ENCODE measurements around the gene ALDH3B1. TPM values are rescaled to one million over a fixed set of nuclear protein-coding genes. Genes with fewer than 3 reads are reported as not detected.

Gene ALDH3B1
- total and polyA plus RNA-seq, 9 of the 15 experiments (the other 6 are each of a cell fraction or from before 2014, with no cell fraction given), result 0.01 to 0.35 (median 0.07) TPM; not detected in 2

GRCh38 chr11:68030318-68031143, 20.4 kb downstream of the ALDH3B1 start, which contains the start of gene NDUFS8 (continued):
- TF ChIP-seq ETV5 (CRISPR knock-in tag; IDR thresholded peaks at IDR 0.05; ENCODE audit: low read depth), result peak; percentile 37; the same call in 1 of the 2 replicates
- no peak for TF ChIP-seq HDGF (IDR thresholded peaks at IDR 0.05)
- TF ChIP-seq TOE1 (IDR thresholded peaks at IDR 0.05; ENCODE audit: borderline replicate concordance), result no peak; the same call in 1 of the 2 replicates
- no peak for TF ChIP-seq TOE1 (CRISPR knock-in tag; IDR thresholded peaks at IDR 0.05; ENCODE audit: borderline replicate concordance, low read depth)
- TF ChIP-seq PHF8 (IDR thresholded peaks at IDR 0.05; ENCODE audit: borderline replicate concordance, low read length), result peak; percentile 99
- peak; percentile 78 for TF ChIP-seq CHD2 (IDR thresholded peaks at IDR 0.05; ENCODE audit: low read depth, low read length)
- TF ChIP-seq MCM5 (IDR thresholded peaks at IDR 0.05; ENCODE audit: low read depth), result no peak
- no peak; the same call in 1 of the 2 replicates for TF ChIP-seq ZNF431 (CRISPR knock-in tag; IDR thresholded peaks at IDR 0.05)
- peak; percentile 92 for TF ChIP-seq ASH1L (IDR thresholded peaks at IDR 0.05; ENCODE audit: borderline replicate concordance, low read depth, partially characterized antibody)
- no peak for TF ChIP-seq IFI16 (CRISPR knock-in tag; IDR thresholded peaks at IDR 0.05)
- TF ChIP-seq HDAC2 (IDR thresholded peaks at IDR 0.05), result no peak
- TF ChIP-seq ZNF133 (CRISPR knock-in tag; IDR thresholded peaks at IDR 0.05), result no peak
- peak; percentile 75; the same call in 1 of the 2 replicates for TF ChIP-seq SPI1 (IDR thresholded peaks at IDR 0.05; ENCODE audit: borderline replicate concordance, low read depth, low read length)
- peak; percentile 72 for TF ChIP-seq GTF2E2 (tag; IDR thresholded peaks at IDR 0.05)
- no peak for TF ChIP-seq CREBBP (IDR thresholded peaks at IDR 0.05; ENCODE audit: low read depth, low read length)
- TF ChIP-seq SIX5 (IDR thresholded peaks at IDR 0.05; ENCODE audit: borderline replicate concordance in 1 of 2, insufficient read depth in 1 of 2, low read depth in 1 of 2, low read length in 2 of 2), result no peak
- no peak for TF ChIP-seq ZNF12 (CRISPR knock-in tag; IDR thresholded peaks at IDR 0.05)
- no peak for TF ChIP-seq ZNF518B (CRISPR knock-in tag; IDR thresholded peaks at IDR 0.05)
- TF ChIP-seq FOXJ2 (tag; IDR thresholded peaks at IDR 0.05), result no peak
- TF ChIP-seq JUNB (CRISPR knock-in tag; conservative IDR thresholded peaks at IDR 0.05), result no peak
- TF ChIP-seq E4F1 (CRISPR knock-in tag; IDR thresholded peaks at IDR 0.05; ENCODE audit: borderline replicate concordance), result no peak
- TF ChIP-seq NR4A1 (CRISPR knock-in tag; IDR thresholded peaks at IDR 0.05), result no peak
- TF ChIP-seq NR4A1 (tag; IDR thresholded peaks at IDR 0.05), result no peak

Measured in K562 (cell line).